HFFc6 (cell line): ENCODE measurements around the gene SLFN12L. TPM values are rescaled to one million over a fixed set of nuclear protein-coding genes. Genes with fewer than 3 reads are reported as not detected.

Source experiments
- DNase-seq: peaks from one replicate; pipeline ENCODE4 v3.0.0-alpha.2; 2018
- H3K27ac Mint-ChIP-seq: 2 replicates; pipeline ENCODE4 v1.8.0; 2020; ENCODE audit warnings: mild to moderate bottlenecking, mixed read lengths
- H3K27me3 Mint-ChIP-seq: 2 replicates; pipeline ENCODE4 v1.8.0; 2021; ENCODE audit warnings: mild to moderate bottlenecking, moderate library complexity, mixed read lengths; ENCODE audit not compliant: insufficient read depth
- H3K36me3 Mint-ChIP-seq: 2 replicates; pipeline ENCODE4 v1.8.0; 2021; ENCODE audit warnings: low read depth, mixed read lengths
- H3K4me1 Mint-ChIP-seq: 2 replicates; pipeline ENCODE4 v1.8.0; 2020; ENCODE audit warnings: low read depth, mixed read lengths
- H3K4me3 Mint-ChIP-seq: 2 replicates; pipeline ENCODE4 v1.8.0; 2020; ENCODE audit warnings: mild to moderate bottlenecking, moderate library complexity, mixed read lengths
- H3K9me3 Mint-ChIP-seq: 2 replicates; pipeline ENCODE4 v1.8.0; 2020; ENCODE audit warnings: mild to moderate bottlenecking, mixed read lengths
- CTCF ChIP-seq: fragments of 200-600 bp; sonication (generic); IDR thresholded peaks from 2 replicates; pipeline ENCODE4 v1.5.0; 2021; ENCODE audit warnings: antibody characterized with exemption, mild to moderate bottlenecking
- total RNA-seq, 6 experiments: library from RNA; stranded (reverse); fragmentation: NEBNext Ultra II Directional; extraction: Animal tissue kit (Norgen Biotek cat#: 25700); gene quantifications; 2 replicates in 1 of 6; 3 replicates in 5 of 6; pipeline ENCODE4 v1.2.3, GENCODE V29; 2021

The SLFN12L gene
- total RNA-seq, 6 experiments from 2014 or later: 0.13 to 0.34 (median 0.25) TPM; not detected in 2

GRCh38 chr17:35486920-35487732 is 50.4 kb downstream of the SLFN12L start:
- Mint-ChIP-seq H3K27ac (peak overlapping the region; percentile 70), H3K4me3 (peak overlapping the region; percentile 93), H3K4me1 (peaks cover 14% of the 10 kb centered on the region), H3K36me3 (peaks cover 6% of the 10 kb centered on the region), H3K27me3 (peaks cover 53% of the 10 kb centered on the region), H3K9me3 (no peaks in the 10 kb centered on the region; the same call in 1 of the 2 replicates)
- peak; percentile 9 for DNase-seq
- TF ChIP-seq CTCF: no peak

- Mint-ChIP-seq H3K4me3 (no peak overlapping the region), H3K4me1 (no peaks in the 10 kb centered on the region), H3K27me3 (peaks cover 29% of the 10 kb centered on the region), H3K36me3 (no peaks in the 10 kb centered on the region), H3K27ac (no peak overlapping the region), H3K9me3 (no peaks in the 10 kb centered on the region)
- no peak for DNase-seq
- no peak for TF ChIP-seq CTCF
Observed at GRCh38 chr17:35479271-35479670, 58.2 kb downstream of the SLFN12L start.

- TF ChIP-seq CTCF: no peak
- no peak for DNase-seq
- Mint-ChIP-seq H3K4me3 (no peak overlapping the region), H3K36me3 (no peaks in the 10 kb centered on the region), H3K4me1 (no peaks in the 10 kb centered on the region), H3K27ac (no peak overlapping the region), H3K9me3 (no peaks in the 10 kb centered on the region), H3K27me3 (peaks cover 23% of the 10 kb centered on the region; the same call in 1 of the 2 replicates)
Observed at GRCh38 chr17:35477248-35477647, 60.2 kb downstream of the SLFN12L start.

GRCh38 chr17:35476283-35476820 is 61.1 kb downstream of the SLFN12L start:
- no peaks in the 10 kb centered on the region for H3K36me3 Mint-ChIP-seq
- no peak overlapping the region for H3K27ac Mint-ChIP-seq
- TF ChIP-seq CTCF: no peak
- no peak overlapping the region for H3K4me3 Mint-ChIP-seq
- no peaks in the 10 kb centered on the region for H3K4me1 Mint-ChIP-seq
- H3K27me3 Mint-ChIP-seq: peaks cover 23% of the 10 kb centered on the region; the same call in 1 of the 2 replicates
- H3K9me3 Mint-ChIP-seq: no peaks in the 10 kb centered on the region
- no peak for DNase-seq

- no peaks in the 10 kb centered on the region for H3K9me3 Mint-ChIP-seq
- no peak for DNase-seq
- H3K4me3 Mint-ChIP-seq: no peak overlapping the region
- no peak overlapping the region for H3K27ac Mint-ChIP-seq
- peaks cover 18% of the 10 kb centered on the region for H3K27me3 Mint-ChIP-seq
- H3K4me1 Mint-ChIP-seq: no peaks in the 10 kb centered on the region
- no peak for TF ChIP-seq CTCF
- no peaks in the 10 kb centered on the region for H3K36me3 Mint-ChIP-seq
Observed at GRCh38 chr17:35468475-35468874, 69.0 kb downstream of the SLFN12L start.
